Ishikawa (cell line): Measurements from ENCODE around the gene SSH2.

Experiments used
- EP300 ChIP-seq: IDR thresholded peaks from 2 replicates; pipeline ENCODE4 v1.6.1; 2012; ENCODE audit warnings: borderline replicate concordance
- FOXM1 ChIP-seq: IDR thresholded peaks from 2 replicates; pipeline ENCODE4 v1.6.1; 2012; ENCODE audit warnings: low read depth, borderline replicate concordance
- MAX ChIP-seq: IDR thresholded peaks from 2 replicates; pipeline ENCODE4 v1.6.1; 2012
- RAD21 ChIP-seq: IDR thresholded peaks from 2 replicates; pipeline ENCODE4 v1.6.1; 2012; ENCODE audit warnings: low read depth
- REST ChIP-seq: IDR thresholded peaks from 2 replicates; pipeline ENCODE4 v1.6.1; 2012; ENCODE audit warnings: low read depth, mild to moderate bottlenecking
- TAF1 ChIP-seq: IDR thresholded peaks from 2 replicates; pipeline ENCODE4 v1.6.1; 2012; ENCODE audit warnings: low read depth, mild to moderate bottlenecking
- USF1 ChIP-seq: IDR thresholded peaks from 2 replicates; pipeline ENCODE4 v1.6.1; 2012
- ZBTB7A ChIP-seq: IDR thresholded peaks from 2 replicates; pipeline ENCODE4 v1.6.1; 2012; ENCODE audit warnings: low read depth

DNA sequence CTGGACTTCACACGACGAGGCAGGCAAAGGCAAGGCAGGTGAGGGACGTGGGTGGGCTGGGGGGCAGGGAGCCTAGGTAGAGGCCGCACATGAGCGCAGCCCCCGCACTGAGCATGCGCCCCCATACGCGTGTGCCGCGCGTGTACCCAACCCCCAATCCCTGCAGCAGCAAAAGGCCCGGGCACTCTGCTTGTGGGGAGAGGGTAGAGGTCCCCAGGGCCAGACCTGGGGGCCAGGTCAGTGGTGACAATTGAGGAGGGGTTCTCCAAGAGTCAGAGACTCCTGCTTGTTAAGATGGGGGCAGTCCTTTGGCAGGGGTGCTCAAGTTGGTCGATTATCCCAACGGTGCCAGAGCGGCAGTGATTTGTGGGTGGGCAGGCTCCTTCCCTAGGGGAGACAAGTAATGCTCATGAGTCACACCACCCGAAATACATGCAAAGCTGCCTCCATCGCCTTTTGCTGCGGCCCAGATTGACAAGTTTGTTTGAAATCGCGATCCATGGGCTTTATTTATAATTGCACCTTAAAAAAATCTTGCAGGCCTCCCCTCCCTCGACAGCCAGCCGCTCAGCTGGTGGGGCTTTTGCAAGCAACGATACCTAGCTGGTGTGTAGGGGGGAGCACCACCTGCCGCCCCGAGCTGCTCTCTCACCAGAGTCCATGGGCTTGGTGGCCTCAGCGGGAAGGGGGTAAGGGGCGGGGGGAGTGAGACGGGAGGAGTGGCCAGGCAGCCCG, 339.4 kb downstream of the SSH2 start:
- TF ChIP-seq RAD21 (no peak), REST (no peak), TAF1 (no peak), MAX (no peak), USF1 (no peak), EP300 (no peak), FOXM1 (no peak), ZBTB7A (0 out of 2 replicates have a peak, but pooled peaks have one; percentile 2)
